HL-60 (cell line): ENCODE results near the gene CDC42BPA.

ENCODE experiments used
- GABPA ChIP-seq: IDR thresholded peaks from 2 replicates; pipeline ENCODE4 v1.6.1; 2012; ENCODE audit warnings: low read depth
- POLR2AphosphoS5 ChIP-seq: IDR thresholded peaks from 2 replicates; pipeline ENCODE4 v1.6.1; 2012; ENCODE audit warnings: low read depth
- SPI1 ChIP-seq: IDR thresholded peaks from 2 replicates; pipeline ENCODE4 v1.6.1; 2012; ENCODE audit warnings: low read depth, mild to moderate bottlenecking, borderline replicate concordance
- TF ChIP-seq, protein P1 (sequence below): IDR thresholded peaks from one replicate; pipeline ENCODE4 v1.5.1; 2011; ENCODE audit warnings: low read length, control low read depth, inconsistent platforms; ENCODE audit not compliant: insufficient read depth
- TF ChIP-seq, protein P2 (sequence below): IDR thresholded peaks from 2 replicates; pipeline ENCODE4 v1.6.1; 2012; ENCODE audit warnings: low read depth; ENCODE audit not compliant: insufficient replicate concordance

DNA sequence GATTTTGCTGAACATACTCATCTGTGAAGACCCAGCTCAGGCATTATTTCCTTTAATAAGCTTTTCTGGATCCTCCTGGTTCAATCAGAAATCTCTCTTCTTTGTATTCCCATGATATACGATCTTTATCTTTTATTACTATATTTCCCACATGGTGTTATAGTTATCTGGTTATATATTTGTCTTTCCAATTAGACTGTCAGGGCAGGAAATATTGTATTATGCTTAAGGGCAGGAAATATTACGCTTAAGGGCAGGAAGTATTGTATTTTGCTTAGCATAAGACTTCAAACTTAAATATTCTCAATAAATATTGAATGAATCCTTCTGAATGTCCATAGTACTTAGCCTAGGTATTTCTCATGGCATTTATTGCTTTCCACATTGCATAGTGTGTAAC lies 256.0 kb downstream of the CDC42BPA start:
- TF ChIP-seq POLR2AphosphoS5 (no peak), SPI1 (no peak), GABPA (no peak)
- TF ChIP-seq, protein P1, sequence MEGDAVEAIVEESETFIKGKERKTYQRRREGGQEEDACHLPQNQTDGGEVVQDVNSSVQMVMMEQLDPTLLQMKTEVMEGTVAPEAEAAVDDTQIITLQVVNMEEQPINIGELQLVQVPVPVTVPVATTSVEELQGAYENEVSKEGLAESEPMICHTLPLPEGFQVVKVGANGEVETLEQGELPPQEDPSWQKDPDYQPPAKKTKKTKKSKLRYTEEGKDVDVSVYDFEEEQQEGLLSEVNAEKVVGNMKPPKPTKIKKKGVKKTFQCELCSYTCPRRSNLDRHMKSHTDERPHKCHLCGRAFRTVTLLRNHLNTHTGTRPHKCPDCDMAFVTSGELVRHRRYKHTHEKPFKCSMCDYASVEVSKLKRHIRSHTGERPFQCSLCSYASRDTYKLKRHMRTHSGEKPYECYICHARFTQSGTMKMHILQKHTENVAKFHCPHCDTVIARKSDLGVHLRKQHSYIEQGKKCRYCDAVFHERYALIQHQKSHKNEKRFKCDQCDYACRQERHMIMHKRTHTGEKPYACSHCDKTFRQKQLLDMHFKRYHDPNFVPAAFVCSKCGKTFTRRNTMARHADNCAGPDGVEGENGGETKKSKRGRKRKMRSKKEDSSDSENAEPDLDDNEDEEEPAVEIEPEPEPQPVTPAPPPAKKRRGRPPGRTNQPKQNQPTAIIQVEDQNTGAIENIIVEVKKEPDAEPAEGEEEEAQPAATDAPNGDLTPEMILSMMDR: no peak
- TF ChIP-seq, protein P2, sequence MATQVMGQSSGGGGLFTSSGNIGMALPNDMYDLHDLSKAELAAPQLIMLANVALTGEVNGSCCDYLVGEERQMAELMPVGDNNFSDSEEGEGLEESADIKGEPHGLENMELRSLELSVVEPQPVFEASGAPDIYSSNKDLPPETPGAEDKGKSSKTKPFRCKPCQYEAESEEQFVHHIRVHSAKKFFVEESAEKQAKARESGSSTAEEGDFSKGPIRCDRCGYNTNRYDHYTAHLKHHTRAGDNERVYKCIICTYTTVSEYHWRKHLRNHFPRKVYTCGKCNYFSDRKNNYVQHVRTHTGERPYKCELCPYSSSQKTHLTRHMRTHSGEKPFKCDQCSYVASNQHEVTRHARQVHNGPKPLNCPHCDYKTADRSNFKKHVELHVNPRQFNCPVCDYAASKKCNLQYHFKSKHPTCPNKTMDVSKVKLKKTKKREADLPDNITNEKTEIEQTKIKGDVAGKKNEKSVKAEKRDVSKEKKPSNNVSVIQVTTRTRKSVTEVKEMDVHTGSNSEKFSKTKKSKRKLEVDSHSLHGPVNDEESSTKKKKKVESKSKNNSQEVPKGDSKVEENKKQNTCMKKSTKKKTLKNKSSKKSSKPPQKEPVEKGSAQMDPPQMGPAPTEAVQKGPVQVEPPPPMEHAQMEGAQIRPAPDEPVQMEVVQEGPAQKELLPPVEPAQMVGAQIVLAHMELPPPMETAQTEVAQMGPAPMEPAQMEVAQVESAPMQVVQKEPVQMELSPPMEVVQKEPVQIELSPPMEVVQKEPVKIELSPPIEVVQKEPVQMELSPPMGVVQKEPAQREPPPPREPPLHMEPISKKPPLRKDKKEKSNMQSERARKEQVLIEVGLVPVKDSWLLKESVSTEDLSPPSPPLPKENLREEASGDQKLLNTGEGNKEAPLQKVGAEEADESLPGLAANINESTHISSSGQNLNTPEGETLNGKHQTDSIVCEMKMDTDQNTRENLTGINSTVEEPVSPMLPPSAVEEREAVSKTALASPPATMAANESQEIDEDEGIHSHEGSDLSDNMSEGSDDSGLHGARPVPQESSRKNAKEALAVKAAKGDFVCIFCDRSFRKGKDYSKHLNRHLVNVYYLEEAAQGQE: no peak
